ENCODE data around the gene UCN3.

DNA sequence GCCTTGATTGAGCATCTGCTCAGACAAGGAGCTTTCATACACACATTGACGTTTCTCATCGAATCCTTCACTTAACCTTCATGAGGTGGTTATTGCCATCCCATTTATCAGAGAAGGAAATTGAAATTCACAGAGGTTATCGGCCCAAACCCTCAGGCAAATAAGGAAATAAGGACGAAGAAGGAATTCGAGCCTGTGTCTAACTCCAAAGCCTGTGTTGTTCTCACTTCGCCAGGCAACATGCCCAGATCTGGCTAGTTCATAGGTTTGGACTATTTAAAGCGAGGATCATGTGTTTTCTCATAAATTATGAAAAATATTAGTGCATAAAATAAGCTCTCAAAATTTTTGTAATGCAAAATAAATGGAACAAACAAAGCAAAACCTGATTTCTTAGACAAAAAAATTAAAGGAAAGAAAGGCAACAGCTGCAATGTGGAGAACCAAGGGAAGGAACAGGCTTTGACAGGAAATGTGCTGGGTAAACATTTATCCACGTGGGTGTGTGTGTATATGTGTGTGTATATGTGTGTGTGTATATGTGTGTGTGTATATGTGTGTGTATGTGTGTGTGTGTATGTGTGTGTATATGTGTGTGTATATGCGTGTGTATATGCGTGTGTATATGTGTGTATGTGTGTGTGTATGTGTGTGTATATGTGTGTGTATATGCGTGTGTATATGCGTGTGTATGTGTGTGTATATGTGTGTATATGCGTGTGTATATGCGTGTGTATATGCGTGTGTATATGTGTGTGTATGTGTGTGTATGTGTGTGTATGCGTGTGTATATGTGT is 4.8 kb downstream of the UCN3 start:
- TF ChIP-seq PBX3 (IDR thresholded peaks at IDR 0.05) (no peak), RXRA (IDR thresholded peaks at IDR 0.05; ENCODE audit: borderline replicate concordance, low read depth) (no peak), CHD2 (IDR thresholded peaks at IDR 0.05; ENCODE audit: low read length, partially characterized antibody) (no peak), YY1 (IDR thresholded peaks at IDR 0.05; ENCODE audit: low read depth) (no peak), EP300 (IDR thresholded peaks at IDR 0.05; ENCODE audit: borderline replicate concordance in 1 of 2, low read depth in 1 of 2, low read length in 1 of 2) (no peak), POLR2AphosphoS5 (IDR thresholded peaks at IDR 0.05; ENCODE audit: low read depth, low read length) (no peak)
- TF ChIP-seq, protein P1, sequence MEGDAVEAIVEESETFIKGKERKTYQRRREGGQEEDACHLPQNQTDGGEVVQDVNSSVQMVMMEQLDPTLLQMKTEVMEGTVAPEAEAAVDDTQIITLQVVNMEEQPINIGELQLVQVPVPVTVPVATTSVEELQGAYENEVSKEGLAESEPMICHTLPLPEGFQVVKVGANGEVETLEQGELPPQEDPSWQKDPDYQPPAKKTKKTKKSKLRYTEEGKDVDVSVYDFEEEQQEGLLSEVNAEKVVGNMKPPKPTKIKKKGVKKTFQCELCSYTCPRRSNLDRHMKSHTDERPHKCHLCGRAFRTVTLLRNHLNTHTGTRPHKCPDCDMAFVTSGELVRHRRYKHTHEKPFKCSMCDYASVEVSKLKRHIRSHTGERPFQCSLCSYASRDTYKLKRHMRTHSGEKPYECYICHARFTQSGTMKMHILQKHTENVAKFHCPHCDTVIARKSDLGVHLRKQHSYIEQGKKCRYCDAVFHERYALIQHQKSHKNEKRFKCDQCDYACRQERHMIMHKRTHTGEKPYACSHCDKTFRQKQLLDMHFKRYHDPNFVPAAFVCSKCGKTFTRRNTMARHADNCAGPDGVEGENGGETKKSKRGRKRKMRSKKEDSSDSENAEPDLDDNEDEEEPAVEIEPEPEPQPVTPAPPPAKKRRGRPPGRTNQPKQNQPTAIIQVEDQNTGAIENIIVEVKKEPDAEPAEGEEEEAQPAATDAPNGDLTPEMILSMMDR (IDR thresholded peaks at IDR 0.05): no peak
- TF ChIP-seq, protein P2, sequence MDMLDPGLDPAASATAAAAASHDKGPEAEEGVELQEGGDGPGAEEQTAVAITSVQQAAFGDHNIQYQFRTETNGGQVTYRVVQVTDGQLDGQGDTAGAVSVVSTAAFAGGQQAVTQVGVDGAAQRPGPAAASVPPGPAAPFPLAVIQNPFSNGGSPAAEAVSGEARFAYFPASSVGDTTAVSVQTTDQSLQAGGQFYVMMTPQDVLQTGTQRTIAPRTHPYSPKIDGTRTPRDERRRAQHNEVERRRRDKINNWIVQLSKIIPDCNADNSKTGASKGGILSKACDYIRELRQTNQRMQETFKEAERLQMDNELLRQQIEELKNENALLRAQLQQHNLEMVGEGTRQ (IDR thresholded peaks at IDR 0.05; ENCODE audit: borderline replicate concordance, low read depth, low read length): no peak

Measured in SK-N-SH (cell line).